PC-9 (cell line): ENCODE results near the gene HPD. TPM values are rescaled to one million over a fixed set of nuclear protein-coding genes. Genes with fewer than 3 reads are reported as not detected.
A peak's percentile ranks its signal among the peaks of the same experiment; 100 is the strongest.

Source experiments
- BruUV-seq: library from RNA; stranded (reverse); fragments of 400-500 nt; replicated peaks from 2 replicates; lab custom pipeline; 2021; lab: Mats Ljungman, UMichigan
- CTCF ChIA-PET: fragments of 300-600 bp; sonication (Branson Sonifier 250); formaldehyde crosslinking; loops from one replicate; lab custom pipeline; 2022; ENCODE audit warnings: antibody characterized with exemption; lab: Charles Lee
- POLR2A ChIA-PET: fragments of 300-600 bp; sonication (Branson Sonifier 250); formaldehyde crosslinking; loops from one replicate; lab custom pipeline; 2022; ENCODE audit warnings: antibody characterized with exemption; ENCODE audit not compliant: unreplicated experiment; lab: Charles Lee
- DNase-seq, 2 experiments: peaks; one replicate each; pipeline versions ENCODE4 v3.0.0 to v3.0.0-alpha.2; 2015 to 2022; ENCODE audit warnings: mixed read lengths in 1 of 2
- H2AFZ ChIP-seq: fragments of 200-600 bp; sonication (generic); 2 replicates; pipeline ENCODE4 v1.8.1; 2017; ENCODE audit warnings: antibody characterized with exemption
- H3F3A ChIP-seq: fragments of 200-600 bp; sonication (generic); 2 replicates; pipeline ENCODE4 v1.8.1; 2017; ENCODE audit warnings: antibody characterized with exemption, mild to moderate bottlenecking, low read depth; ENCODE audit not compliant: insufficient read depth
- H3K27ac ChIP-seq: fragments of 200-600 bp; sonication (generic); 2 replicates; pipeline ENCODE4 v1.6.1; 2016; ENCODE audit warnings: mixed run types
- H3K27me3 ChIP-seq: fragments of 200-600 bp; sonication (generic); 2 replicates; pipeline ENCODE4 v1.6.1; 2016; ENCODE audit warnings: low read depth, mixed run types; ENCODE audit not compliant: insufficient read depth
- H3K36me3 ChIP-seq: fragments of 200-600 bp; sonication (generic); 2 replicates; pipeline ENCODE4 v1.6.1; 2016; ENCODE audit warnings: low read depth, mixed run types
- H3K4me1 ChIP-seq: fragments of 200-600 bp; sonication (generic); replicated peaks from 2 replicates; pipeline ENCODE4 v1.6.1; 2016; ENCODE audit warnings: mixed run types; ENCODE audit not compliant: insufficient read depth
- H3K4me2 ChIP-seq: fragments of 200-600 bp; sonication (generic); 2 replicates; pipeline ENCODE4 v1.6.1; 2017; ENCODE audit warnings: mixed run types
- H3K4me3 ChIP-seq: fragments of 200-600 bp; sonication (generic); 2 replicates; pipeline ENCODE4 v1.6.1; 2016; ENCODE audit warnings: mixed run types
- H3K79me2 ChIP-seq: fragments of 200-600 bp; sonication (generic); 2 replicates; pipeline ENCODE4 v1.6.1; 2017; ENCODE audit warnings: low read depth, mixed run types
- H3K9me2 ChIP-seq: fragments of 200-600 bp; sonication (generic); 2 replicates; pipeline ENCODE4 v1.8.1; 2017; ENCODE audit warnings: mild to moderate bottlenecking; ENCODE audit not compliant: insufficient read depth
- H3K9me3 ChIP-seq: fragments of 200-600 bp; sonication (generic); 2 replicates; pipeline ENCODE4 v1.8.1; 2016; ENCODE audit warnings: low read depth; ENCODE audit not compliant: insufficient read depth
- H4K20me1 ChIP-seq: fragments of 200-600 bp; sonication (generic); 2 replicates; pipeline ENCODE4 v1.8.1; 2017; ENCODE audit not compliant: insufficient read depth
- CTCF ChIP-seq: fragments of 200-600 bp; sonication (generic); conservative IDR thresholded peaks from 2 replicates; pipeline ENCODE4 v1.6.1; 2017; ENCODE audit warnings: mixed run types, antibody characterized with exemption, mild to moderate bottlenecking, moderate library complexity
- EZH2 ChIP-seq: fragments of 200-600 bp; sonication (generic); IDR thresholded peaks from 2 replicates; pipeline ENCODE4 v1.8.0; 2017; ENCODE audit warnings: antibody characterized with exemption, low read depth
- intact Hi-C: fragments of 100-400 bp; cut with micrococcal nuclease; formaldehyde crosslinking; loops from one replicate; pipeline ENCODE4 v1.10.0; 2022; ENCODE audit not compliant: unreplicated experiment
- total RNA-seq: library from RNA; stranded (reverse); gene quantifications from 2 replicates; pipeline ENCODE4 v1.2.3, GENCODE V29; 2021

HPD gene
- total RNA-seq, 1 experiment from 2014 or later, result 0.92 TPM

GRCh38 chr12:121798787-121799155 is 59.9 kb downstream of the HPD start:
- H4K20me1 ChIP-seq, result no peaks in the 10 kb centered on the region
- H3K36me3 ChIP-seq, result no peaks in the 10 kb centered on the region
- peaks cover 48% of the 10 kb centered on the region for H3K4me1 ChIP-seq
- peak overlapping the region; percentile 43; the same call in 1 of the 2 replicates for H3K27ac ChIP-seq
- CTCF ChIA-PET, result no interaction called here
- DNase-seq, result no peak
- H3K4me3 ChIP-seq, result peak overlapping the region; percentile 38; the same call in 1 of the 2 replicates
- POLR2A ChIA-PET, result no interaction called here
- no peak overlapping the region for H2AFZ ChIP-seq
- H3K4me2 ChIP-seq, result peak overlapping the region; percentile 72
- intact Hi-C loops, result loop anchor here (10.0 kb wide), 3 partner anchors 244 to 574 kb away; no protein-coding TSS in a partner anchor
- BruUV-seq, result no TSS peak
- H3K9me2 ChIP-seq, result no peaks in the 10 kb centered on the region
- TF ChIP-seq CTCF, result no peak
- TF ChIP-seq EZH2, result no peak
- no peaks in the 10 kb centered on the region for H3K27me3 ChIP-seq
- peaks cover 52% of the 10 kb centered on the region for H3K79me2 ChIP-seq
- H3F3A ChIP-seq, result peaks cover 72% of the 10 kb centered on the region
- H3K9me3 ChIP-seq, result no peaks in the 10 kb centered on the region

GRCh38 chr12:121797937-121798786 is 60.5 kb downstream of the HPD start:
- H3K4me2 ChIP-seq, result peak overlapping the region; percentile 72

More at GRCh38 chr12:121797937-121798786, 60.5 kb downstream of the HPD start:
- no peak overlapping the region for H2AFZ ChIP-seq
- H3F3A ChIP-seq, result peaks cover 66% of the 10 kb centered on the region
- intact Hi-C loops, result loop anchor here (1.0 to 10.0 kb wide), 4 partner anchors 90 to 573 kb away; partner anchors contain the start of gene PSMD9
- BruUV-seq, result no TSS peak
- DNase-seq, result no peak
- H3K36me3 ChIP-seq, result no peaks in the 10 kb centered on the region
- H3K9me3 ChIP-seq, result no peaks in the 10 kb centered on the region
- CTCF ChIA-PET, result interaction anchor here (0.6 kb wide), 1 partner anchor 1930 kb away, joined by 3 read pairs; no protein-coding TSS in a partner anchor
- POLR2A ChIA-PET, result interaction anchor here (0.6 kb wide), 1 partner anchor 1296 kb away, joined by 3 read pairs; no protein-coding TSS in a partner anchor
- no peak overlapping the region for H3K4me3 ChIP-seq
- H4K20me1 ChIP-seq, result no peaks in the 10 kb centered on the region
- peak overlapping the region; percentile 0; the same call in 1 of the 2 replicates for H3K27ac ChIP-seq
- no peaks in the 10 kb centered on the region for H3K9me2 ChIP-seq
- no peaks in the 10 kb centered on the region for H3K27me3 ChIP-seq
- no peak for TF ChIP-seq EZH2
- TF ChIP-seq CTCF, result no peak
- peaks cover 48% of the 10 kb centered on the region for H3K4me1 ChIP-seq
- peaks cover 56% of the 10 kb centered on the region for H3K79me2 ChIP-seq
